Rectal smooth muscle tissue (tissue), 1 donor: Measurements from ENCODE around the gene OR2F2.

ENCODE experiments used
- H3K27ac ChIP-seq: one replicate; pipeline ENCODE4 v1.7.0; 2013; ENCODE audit warnings: low read depth, low read length, inconsistent platforms
- H3K27me3 ChIP-seq: one replicate; pipeline ENCODE4 v1.7.0; 2013; ENCODE audit warnings: low read length; ENCODE audit not compliant: control insufficient read depth, insufficient read depth
- H3K36me3 ChIP-seq: one replicate; pipeline ENCODE4 v1.7.0; 2013; ENCODE audit warnings: low read length; ENCODE audit not compliant: control insufficient read depth, insufficient read depth
- H3K4me1 ChIP-seq: one replicate; pipeline ENCODE4 v1.7.0; 2013; ENCODE audit warnings: low read length; ENCODE audit not compliant: control insufficient read depth, insufficient read depth
- H3K4me3 ChIP-seq: one replicate; pipeline ENCODE4 v1.7.0; 2013; ENCODE audit warnings: low read length
- H3K9ac ChIP-seq: one replicate; pipeline ENCODE4 v1.7.0; 2013; ENCODE audit warnings: low read length

OR2F2 gene

GRCh38 chr7:143934526-143935325, at the start of gene OR2F2:
TSS of gene OR2F2 (plus strand) at chr7:143935233. CDS start at chr7:143935233, 0 bp downstream.
- H3K4me1 ChIP-seq: no peaks in the 10 kb centered on the region
- no peak within 1 kb of the TSS for H3K4me3 ChIP-seq
- no peaks in the 10 kb centered on the region for H3K27me3 ChIP-seq
- H3K27ac ChIP-seq: no peak within 1 kb of the TSS
- H3K9ac ChIP-seq: no peak within 1 kb of the TSS
- H3K36me3 ChIP-seq: no peaks in the 10 kb centered on the region

GRCh38 chr7:143885951-143886350, 49.1 kb upstream of the OR2F2 start:
- no peak overlapping the region for H3K9ac ChIP-seq
- no peaks in the 10 kb centered on the region for H3K27me3 ChIP-seq
- no peak overlapping the region for H3K27ac ChIP-seq
- no peak overlapping the region for H3K4me3 ChIP-seq
- peaks cover 4% of the 10 kb centered on the region for H3K4me1 ChIP-seq
- H3K36me3 ChIP-seq: no peaks in the 10 kb centered on the region

GRCh38 chr7:143886826-143887477, 48.1 kb upstream of the OR2F2 start:
- Histone ChIP-seq H3K36me3 (no peaks in the 10 kb centered on the region), H3K4me3 (no peak overlapping the region), H3K27me3 (no peaks in the 10 kb centered on the region), H3K9ac (no peak overlapping the region), H3K27ac (no peak overlapping the region), H3K4me1 (no peaks in the 10 kb centered on the region)

- Histone ChIP-seq H3K4me1 (no peaks in the 10 kb centered on the region), H3K4me3 (no peak overlapping the region), H3K36me3 (no peaks in the 10 kb centered on the region), H3K27ac (no peak overlapping the region), H3K9ac (no peak overlapping the region), H3K27me3 (no peaks in the 10 kb centered on the region)
Observed at GRCh38 chr7:143889068-143889467, 46.0 kb upstream of the OR2F2 start.

GRCh38 chr7:143890558-143890957, 44.5 kb upstream of the OR2F2 start:
- Histone ChIP-seq H3K27me3 (no peaks in the 10 kb centered on the region), H3K27ac (no peak overlapping the region), H3K9ac (no peak overlapping the region), H3K36me3 (no peaks in the 10 kb centered on the region), H3K4me3 (no peak overlapping the region), H3K4me1 (no peaks in the 10 kb centered on the region)

- Histone ChIP-seq H3K27ac (no peak overlapping the region), H3K36me3 (no peaks in the 10 kb centered on the region), H3K27me3 (no peaks in the 10 kb centered on the region), H3K4me3 (no peak overlapping the region), H3K9ac (no peak overlapping the region), H3K4me1 (no peaks in the 10 kb centered on the region)
Observed at GRCh38 chr7:143891457-143891856, 43.6 kb upstream of the OR2F2 start.

- no peak overlapping the region for H3K9ac ChIP-seq
- no peaks in the 10 kb centered on the region for H3K27me3 ChIP-seq
- H3K36me3 ChIP-seq: no peaks in the 10 kb centered on the region
- H3K27ac ChIP-seq: no peak overlapping the region
- H3K4me3 ChIP-seq: no peak overlapping the region
- H3K4me1 ChIP-seq: no peaks in the 10 kb centered on the region
Observed at GRCh38 chr7:143892527-143893300, 42.3 kb upstream of the OR2F2 start.

GRCh38 chr7:143896667-143897066, 38.4 kb upstream of the OR2F2 start:
- H3K9ac ChIP-seq: no peak overlapping the region
- no peaks in the 10 kb centered on the region for H3K36me3 ChIP-seq
- no peak overlapping the region for H3K4me3 ChIP-seq
- H3K4me1 ChIP-seq: peaks cover 14% of the 10 kb centered on the region
- H3K27ac ChIP-seq: no peak overlapping the region
- H3K27me3 ChIP-seq: no peaks in the 10 kb centered on the region

- no peak overlapping the region for H3K9ac ChIP-seq
- H3K27me3 ChIP-seq: no peaks in the 10 kb centered on the region
- H3K36me3 ChIP-seq: no peaks in the 10 kb centered on the region
- H3K27ac ChIP-seq: no peak overlapping the region
- H3K4me3 ChIP-seq: no peak overlapping the region
- H3K4me1 ChIP-seq: peaks cover 14% of the 10 kb centered on the region
Observed at GRCh38 chr7:143898810-143899209, 36.2 kb upstream of the OR2F2 start.

- H3K27me3 ChIP-seq: no peaks in the 10 kb centered on the region
- H3K36me3 ChIP-seq: no peaks in the 10 kb centered on the region
- H3K27ac ChIP-seq: peak overlapping the region; percentile 68
- peaks cover 14% of the 10 kb centered on the region for H3K4me1 ChIP-seq
- no peak overlapping the region for H3K9ac ChIP-seq
- H3K4me3 ChIP-seq: peak overlapping the region; percentile 90
Observed at GRCh38 chr7:143900230-143900766, 34.7 kb upstream of the OR2F2 start.

GRCh38 chr7:143901332-143901667, 33.7 kb upstream of the OR2F2 start:
- H3K27me3 ChIP-seq: no peaks in the 10 kb centered on the region
- peaks cover 14% of the 10 kb centered on the region for H3K4me1 ChIP-seq
- peak overlapping the region; percentile 98 for H3K27ac ChIP-seq
- H3K36me3 ChIP-seq: no peaks in the 10 kb centered on the region
- H3K9ac ChIP-seq: peak overlapping the region; percentile 57
- peak overlapping the region; percentile 90 for H3K4me3 ChIP-seq

GRCh38 chr7:143901668-143902331, 33.2 kb upstream of the OR2F2 start, which contains the start of gene TCAF1:
TSS of gene TCAF1 (minus strand) at chr7:143902176. CDS start at chr7:143876608, 25,568 bp downstream.
- no peaks in the 10 kb centered on the region for H3K36me3 ChIP-seq

More at GRCh38 chr7:143901668-143902331, 33.2 kb upstream of the OR2F2 start, which contains the start of gene TCAF1:
- no peaks in the 10 kb centered on the region for H3K27me3 ChIP-seq
- H3K27ac ChIP-seq: peak within 1 kb of the TSS; percentile 98
- H3K4me1 ChIP-seq: peaks cover 14% of the 10 kb centered on the region
- H3K9ac ChIP-seq: peak within 1 kb of the TSS; percentile 57
- peak within 1 kb of the TSS; percentile 90 for H3K4me3 ChIP-seq
